ENCODE results near the gene RASGRF1.
"Not testable (repeated sequence)": the region's sequence is repeated elsewhere in the genome, so short reads cannot be mapped to it uniquely, and the experiment has no call there.

RASGRF1 gene

GRCh38 chr15:79041601-79042168 is 48.9 kb downstream of the RASGRF1 start:
- DNase-seq (ENCODE audit: low read depth), result no peak

- DNase-seq (ENCODE audit: low read depth), result no peak
Measured at GRCh38 chr15:79037848-79038247, 52.7 kb downstream of the RASGRF1 start.

GRCh38 chr15:79036323-79036722 is 54.3 kb downstream of the RASGRF1 start:
- no peak for DNase-seq (ENCODE audit: low read depth)

GRCh38 chr15:79035814-79036213 is 54.8 kb downstream of the RASGRF1 start:
- DNase-seq (ENCODE audit: low read depth), result no peak

- no peak for DNase-seq (ENCODE audit: low read depth)
Measured at GRCh38 chr15:79035111-79035601, 55.4 kb downstream of the RASGRF1 start.

- DNase-seq (ENCODE audit: low read depth), result no peak
Measured at GRCh38 chr15:79034284-79034683, 56.3 kb downstream of the RASGRF1 start.

- DNase-seq (ENCODE audit: low read depth), result no peak
Measured at GRCh38 chr15:79032656-79033055, 57.9 kb downstream of the RASGRF1 start.

- no peak for DNase-seq (ENCODE audit: low read depth)
Measured at GRCh38 chr15:79031821-79032220, 58.8 kb downstream of the RASGRF1 start.

GRCh38 chr15:79031201-79031600 is 59.4 kb downstream of the RASGRF1 start:
- no peak for DNase-seq (ENCODE audit: low read depth)

GRCh38 chr15:79030470-79030869 is 60.1 kb downstream of the RASGRF1 start:
- DNase-seq (ENCODE audit: low read depth), result no peak

GRCh38 chr15:79028411-79028964 is 62.1 kb downstream of the RASGRF1 start:
- no peak for DNase-seq (ENCODE audit: low read depth)

GRCh38 chr15:79027532-79028410 is 62.8 kb downstream of the RASGRF1 start:
- DNase-seq (ENCODE audit: low read depth), result no peak

- no peak for DNase-seq (ENCODE audit: low read depth)
Measured at GRCh38 chr15:79025802-79026201, 64.8 kb downstream of the RASGRF1 start.

- no peak for DNase-seq (ENCODE audit: low read depth)
Measured at GRCh38 chr15:79025201-79025600, 65.4 kb downstream of the RASGRF1 start.

GRCh38 chr15:79024493-79024892 is 66.1 kb downstream of the RASGRF1 start:
- DNase-seq (ENCODE audit: low read depth), result not testable (repeated sequence)

- DNase-seq (ENCODE audit: low read depth), result no peak
Measured at GRCh38 chr15:79023918-79024317, 66.7 kb downstream of the RASGRF1 start.

- DNase-seq (ENCODE audit: low read depth), result no peak
Measured at GRCh38 chr15:79023546-79023890, 67.1 kb downstream of the RASGRF1 start.

GRCh38 chr15:79018960-79019359 is 71.6 kb downstream of the RASGRF1 start:
- no peak for DNase-seq (ENCODE audit: low read depth)

GRCh38 chr15:79017953-79018352 is 72.6 kb downstream of the RASGRF1 start:
- no peak for DNase-seq (ENCODE audit: low read depth)

- no peak for DNase-seq (ENCODE audit: low read depth)
Measured at GRCh38 chr15:79016527-79017170, 73.9 kb downstream of the RASGRF1 start.

- no peak for DNase-seq (ENCODE audit: low read depth)
Measured at GRCh38 chr15:79015416-79015815, 75.2 kb downstream of the RASGRF1 start.

- DNase-seq (ENCODE audit: low read depth), result no peak
Measured at GRCh38 chr15:79010278-79010677, 80.3 kb downstream of the RASGRF1 start.

- DNase-seq (ENCODE audit: low read depth), result no peak
Measured at GRCh38 chr15:79009379-79009778, 81.2 kb downstream of the RASGRF1 start.
